Fibroblast of peridontal ligament (primary cell): ENCODE measurements around the gene FOSL1.
"Not testable (repeated sequence)": the region's sequence is repeated elsewhere in the genome, so short reads cannot be mapped to it uniquely, and the experiment has no call there.

ENCODE experiments used
- DNase-seq: peaks from one replicate; pipeline ENCODE4 v3.0.0-alpha.2; 2010; ENCODE audit errors: extremely low read depth

Gene FOSL1

GRCh38 chr11:65896034-65896999, 3.9 kb downstream of the FOSL1 start:
- no peak for DNase-seq

GRCh38 chr11:65895482-65895981, 4.7 kb downstream of the FOSL1 start:
- no peak for DNase-seq

- no peak for DNase-seq
These were observed 6.1 kb downstream of the FOSL1 start for GRCh38 chr11:65894034-65894591.

GRCh38 chr11:65892661-65893317, 7.4 kb downstream of the FOSL1 start:
- no peak for DNase-seq

GRCh38 chr11:65892137-65892540, 8.0 kb downstream of the FOSL1 start:
- not testable (repeated sequence) for DNase-seq

GRCh38 chr11:65891219-65892136, 8.7 kb downstream of the FOSL1 start:
- DNase-seq = no peak

- peak; percentile 95 for DNase-seq
These were observed 9.6 kb downstream of the FOSL1 start, which contains the start of gene CCDC85B for GRCh38 chr11:65890324-65891218. Gene CCDC85B (plus strand): TSS chr11:65890673. CDS start chr11:65890784, 111 bp downstream.

- DNase-seq = peak; percentile 93
These were observed 11.9 kb downstream of the FOSL1 start, which contains the start of gene FIBP for GRCh38 chr11:65888163-65888814. Gene FIBP (minus strand): TSS chr11:65888471. CDS start chr11:65888418, 53 bp downstream.

- no peak for DNase-seq
These were observed 12.4 kb downstream of the FOSL1 start for GRCh38 chr11:65887723-65888162.

- no peak for DNase-seq
These were observed 13.1 kb downstream of the FOSL1 start for GRCh38 chr11:65886826-65887722.

- no peak for DNase-seq
These were observed 14.2 kb downstream of the FOSL1 start for GRCh38 chr11:65885808-65886536.

GRCh38 chr11:65885231-65885630, 15.0 kb downstream of the FOSL1 start:
- DNase-seq = no peak

- DNase-seq = peak; percentile 66
These were observed 15.5 kb downstream of the FOSL1 start for GRCh38 chr11:65884716-65885092.

GRCh38 chr11:65883786-65884715, 16.1 kb downstream of the FOSL1 start:
- DNase-seq = no peak

GRCh38 chr11:65883058-65883761, 17.0 kb downstream of the FOSL1 start:
- no peak for DNase-seq
